Testis (tissue), 2 donors: ENCODE measurements around the gene RAB2B.

ENCODE experiments used
- POLR2A ChIP-seq: fragments of 450-650 bp; IDR thresholded peaks from one replicate; pipeline ENCODE4 v1.6.1; 2017; ENCODE audit warnings: antibody characterized with exemption, mild to moderate bottlenecking, moderate library complexity
- TF ChIP-seq, protein P1 (sequence below), 3 experiments: fragments of 450-650 bp in 2 of 3; fragments of 200-600 bp in 1 of 3; sonication (generic) in 1 of 3; IDR thresholded peaks; one replicate each; pipeline ENCODE4 v1.5.1; 2016 to 2019; ENCODE audit warnings: antibody characterized with exemption in 3 of 3, mild to moderate bottlenecking in 2 of 3, moderate library complexity in 1 of 3

DNA sequence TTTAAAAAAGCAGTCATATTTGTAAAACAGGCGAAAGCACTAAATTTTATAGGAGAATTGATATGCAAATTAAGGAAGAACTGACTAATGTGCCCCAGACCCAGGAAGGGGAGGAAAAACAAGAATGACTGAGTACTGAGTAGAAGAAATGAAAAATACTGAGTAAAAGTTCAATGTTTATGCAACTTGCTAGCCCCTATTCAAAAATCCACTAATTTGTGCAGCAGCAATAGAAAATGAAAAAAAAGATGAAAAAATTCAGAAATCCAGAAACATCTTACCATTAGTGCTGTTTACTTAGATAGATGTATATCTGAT lies 26.9 kb downstream of the RAB2B start:
- TF ChIP-seq POLR2A = no peak
- TF ChIP-seq, protein P1, sequence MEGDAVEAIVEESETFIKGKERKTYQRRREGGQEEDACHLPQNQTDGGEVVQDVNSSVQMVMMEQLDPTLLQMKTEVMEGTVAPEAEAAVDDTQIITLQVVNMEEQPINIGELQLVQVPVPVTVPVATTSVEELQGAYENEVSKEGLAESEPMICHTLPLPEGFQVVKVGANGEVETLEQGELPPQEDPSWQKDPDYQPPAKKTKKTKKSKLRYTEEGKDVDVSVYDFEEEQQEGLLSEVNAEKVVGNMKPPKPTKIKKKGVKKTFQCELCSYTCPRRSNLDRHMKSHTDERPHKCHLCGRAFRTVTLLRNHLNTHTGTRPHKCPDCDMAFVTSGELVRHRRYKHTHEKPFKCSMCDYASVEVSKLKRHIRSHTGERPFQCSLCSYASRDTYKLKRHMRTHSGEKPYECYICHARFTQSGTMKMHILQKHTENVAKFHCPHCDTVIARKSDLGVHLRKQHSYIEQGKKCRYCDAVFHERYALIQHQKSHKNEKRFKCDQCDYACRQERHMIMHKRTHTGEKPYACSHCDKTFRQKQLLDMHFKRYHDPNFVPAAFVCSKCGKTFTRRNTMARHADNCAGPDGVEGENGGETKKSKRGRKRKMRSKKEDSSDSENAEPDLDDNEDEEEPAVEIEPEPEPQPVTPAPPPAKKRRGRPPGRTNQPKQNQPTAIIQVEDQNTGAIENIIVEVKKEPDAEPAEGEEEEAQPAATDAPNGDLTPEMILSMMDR (IDR thresholded peaks at IDR 0.05) = no peak
